Type B pancreatic cell (in vitro differentiated cells): ENCODE data around the gene ENKD1. TPM values are rescaled to one million over a fixed set of nuclear protein-coding genes. Genes with fewer than 3 reads are reported as not detected.

Source experiments
- DNase-seq: peaks from one replicate; pipeline ENCODE4 v3.0.0; 2021; ENCODE audit warnings: mixed read lengths; ENCODE audit not compliant: unreplicated experiment; ENCODE audit errors: extremely low spot score
- H3K27ac Mint-ChIP-seq: 2 replicates; pipeline ENCODE4 v1.8.0; 2021; ENCODE audit warnings: mild to moderate bottlenecking, mixed read lengths
- H3K27me3 Mint-ChIP-seq: 2 replicates; pipeline ENCODE4 v1.8.0; 2021; ENCODE audit warnings: mixed read lengths
- H3K36me3 Mint-ChIP-seq: 2 replicates; pipeline ENCODE4 v1.8.0; 2021; ENCODE audit warnings: mixed read lengths
- H3K4me1 Mint-ChIP-seq: one replicate; pipeline ENCODE4 v1.8.0; 2021; ENCODE audit warnings: mixed read lengths; ENCODE audit not compliant: unreplicated experiment
- H3K4me3 Mint-ChIP-seq: 2 replicates; pipeline ENCODE4 v1.8.0; 2021; ENCODE audit warnings: mild to moderate bottlenecking, mixed read lengths
- H3K9me3 Mint-ChIP-seq: 2 replicates; pipeline ENCODE4 v1.8.0; 2021; ENCODE audit warnings: mixed read lengths
- CTCF ChIP-seq: fragments of 200-600 bp; sonication (generic); conservative IDR thresholded peaks from 2 replicates; pipeline ENCODE4 v1.5.0; 2021; ENCODE audit warnings: antibody characterized with exemption, mild to moderate bottlenecking
- total RNA-seq: library from RNA; stranded (reverse); gene quantifications from 2 replicates; pipeline ENCODE4 v1.2.1, GENCODE V29; 2021; ENCODE audit warnings: low replicate concordance

The ENKD1 gene
- total RNA-seq, 1 donor from 2014 or later: 18.8 TPM

GRCh38 chr16:67647111-67647651, 19.4 kb downstream of the ENKD1 start:
- Mint-ChIP-seq H3K4me3 (no peak overlapping the region), H3K27me3 (peaks cover 47% of the 10 kb centered on the region), H3K9me3 (no peaks in the 10 kb centered on the region), H3K27ac (no peak overlapping the region), H3K36me3 (no peaks in the 10 kb centered on the region), H3K4me1 (no peaks in the 10 kb centered on the region)
- TF ChIP-seq CTCF: no peak
- no peak for DNase-seq

- Mint-ChIP-seq H3K4me1 (no peaks in the 10 kb centered on the region), H3K9me3 (no peaks in the 10 kb centered on the region), H3K27me3 (peaks cover 30% of the 10 kb centered on the region), H3K27ac (no peak overlapping the region), H3K36me3 (no peaks in the 10 kb centered on the region), H3K4me3 (no peak overlapping the region)
- no peak for DNase-seq
- no peak for TF ChIP-seq CTCF
These were observed 21.0 kb downstream of the ENKD1 start for GRCh38 chr16:67645397-67646121.

- no peaks in the 10 kb centered on the region for H3K4me1 Mint-ChIP-seq
These were observed 22.5 kb downstream of the ENKD1 start for GRCh38 chr16:67644038-67644437.

GRCh38 chr16:67641779-67642708, 24.5 kb downstream of the ENKD1 start:
- H3K27ac Mint-ChIP-seq: no peak overlapping the region

More at GRCh38 chr16:67644038-67644437, 22.5 kb downstream of the ENKD1 start:
- no peak for DNase-seq
- Mint-ChIP-seq H3K27ac (no peak overlapping the region), H3K27me3 (peaks cover 23% of the 10 kb centered on the region), H3K36me3 (peaks cover 7% of the 10 kb centered on the region), H3K4me3 (no peak overlapping the region), H3K9me3 (no peaks in the 10 kb centered on the region)
- no peak for TF ChIP-seq CTCF

More at GRCh38 chr16:67641779-67642708, 24.5 kb downstream of the ENKD1 start:
- H3K4me3 Mint-ChIP-seq: no peak overlapping the region
- no peaks in the 10 kb centered on the region for H3K4me1 Mint-ChIP-seq
- peaks cover 13% of the 10 kb centered on the region for H3K36me3 Mint-ChIP-seq
- TF ChIP-seq CTCF: no peak
- DNase-seq: no peak
- peaks cover 20% of the 10 kb centered on the region for H3K27me3 Mint-ChIP-seq
- H3K9me3 Mint-ChIP-seq: no peaks in the 10 kb centered on the region
